Common myeloid progenitor, CD34-positive (primary cell): ENCODE data around the gene RASGEF1C.

Experiments used
- CTCF ChIA-PET: fragments of 350-600 bp; sonication (Branson Sonifier 250); formaldehyde crosslinking; loops from one replicate; lab custom pipeline; 2021; ENCODE audit warnings: antibody characterized with exemption; lab: Charles Lee
- POLR2A ChIA-PET: fragments of 350-600 bp; sonication (Branson Sonifier 250); formaldehyde crosslinking; loops from one replicate; lab custom pipeline; 2021; ENCODE audit warnings: antibody characterized with exemption; lab: Charles Lee
- DNase-seq, 3 donors: peaks; one replicate each; pipeline versions ENCODE4 v3.0.0 to v3.0.0-alpha.2; 2013
- H3K27ac ChIP-seq, 2 experiments: 1 replicate in 1 of 2; 2 replicates in 1 of 2; pipeline ENCODE4 v1.7.0; 2013; ENCODE audit warnings: inconsistent platforms in 2 of 2, low read length in 2 of 2, mild to moderate bottlenecking in 2 of 2, low read depth in 1 of 2, moderate library complexity in 1 of 2; ENCODE audit not compliant: severe bottlenecking in 2 of 2, insufficient read depth in 1 of 2, poor library complexity in 1 of 2
- H3K27me3 ChIP-seq, 5 experiments: replicated peaks in 2 of 5; 1 replicate in 3 of 5; 2 replicates in 2 of 5; pipeline versions ENCODE4 v1.6.1 to v1.7.0; 2013; ENCODE audit warnings: low read length in 4 of 5, mild to moderate bottlenecking in 2 of 5, moderate library complexity in 2 of 5, inconsistent platforms in 1 of 5; ENCODE audit not compliant: insufficient read depth in 5 of 5, control insufficient read depth in 4 of 5
- H3K36me3 ChIP-seq, 4 experiments: 1 replicate in 2 of 4; 2 replicates in 2 of 4; pipeline versions ENCODE4 v1.6.1 to v1.7.0; 2013; ENCODE audit warnings: low read length in 3 of 4, control low read depth in 1 of 4, mild to moderate bottlenecking in 1 of 4; ENCODE audit not compliant: control insufficient read depth in 4 of 4, insufficient read depth in 4 of 4
- H3K4me1 ChIP-seq, 4 experiments: 1 replicate in 3 of 4; 2 replicates in 1 of 4; pipeline versions ENCODE4 v1.6.1 to v1.7.1; 2013; ENCODE audit warnings: low read length in 3 of 4, mild to moderate bottlenecking in 3 of 4, control low read depth in 1 of 4, inconsistent platforms in 1 of 4, moderate library complexity in 1 of 4; ENCODE audit not compliant: control insufficient read depth in 4 of 4, insufficient read depth in 4 of 4; ENCODE audit errors: control extremely low read depth in 1 of 4
- H3K4me3 ChIP-seq, 7 experiments: 1 replicate in 4 of 7; 2 replicates in 3 of 7; pipeline versions ENCODE4 v1.5.1 to v1.7.0; 2013; ENCODE audit warnings: mild to moderate bottlenecking in 7 of 7, low read length in 6 of 7, moderate library complexity in 6 of 7, inconsistent platforms in 2 of 7, low read depth in 2 of 7, control low read depth in 1 of 7; ENCODE audit not compliant: insufficient read depth in 4 of 7, control insufficient read depth in 1 of 7; ENCODE audit errors: extremely low read depth in 1 of 7
- H3K9me3 ChIP-seq, 5 experiments: 1 replicate in 4 of 5; 2 replicates in 1 of 5; pipeline versions ENCODE4 v1.6.1 to v1.7.1; 2013; ENCODE audit warnings: low read length in 4 of 5, mild to moderate bottlenecking in 2 of 5, inconsistent platforms in 1 of 5, low read depth in 1 of 5, moderate library complexity in 1 of 5; ENCODE audit not compliant: control insufficient read depth in 4 of 5, insufficient read depth in 2 of 5; ENCODE audit errors: control extremely low read depth in 1 of 5
- WGBS: methylation state at CpG from one replicate; pipeline ENCODE4 v1.1.5; 2013; ENCODE audit not compliant: insufficient coverage; 5-methylcytosine and 5-hydroxymethylcytosine counted together

Gene RASGEF1C

GRCh38 chr5:180130876-180131740 is 77.9 kb downstream of the RASGEF1C start:
- Histone ChIP-seq H3K4me3 (no peak overlapping the region), H3K27ac (no peak overlapping the region), H3K4me1 (peaks cover 0 to 20% (median 14%) of the 10 kb centered on the region in 4 experiments), H3K27me3 (peaks cover 0 to 8% (median 0%) of the 10 kb centered on the region in 5 experiments), H3K9me3 (no peaks in the 10 kb centered on the region), H3K36me3 (no peaks in the 10 kb centered on the region)
- 91% methylated on average over 26 of the region's 26 CpGs for WGBS
- DNase-seq, result no peak
- POLR2A ChIA-PET, result no interaction called here
- CTCF ChIA-PET, result interaction anchor here (0.7 to 1.5 kb wide), 4 partner anchors 11 to 78 kb away, joined by 3 to 5 read pairs (median 4); partner anchors contain the start of gene RASGEF1C

- DNase-seq, result no peak
- H3K9me3 ChIP-seq, result no peaks in the 10 kb centered on the region
- POLR2A ChIA-PET, result interaction anchor here (0.5 kb wide), 1 partner anchor 20 kb away, joined by 3 read pairs; no protein-coding TSS in a partner anchor
- CTCF ChIA-PET, result interaction anchor here (1.5 kb wide), 1 partner anchor 11 kb away, joined by 4 read pairs; no protein-coding TSS in a partner anchor
- peaks cover 0 to 8% (median 0%) of the 10 kb centered on the region in 5 experiments for H3K27me3 ChIP-seq
- H3K4me1 ChIP-seq, result peaks cover 0 to 14% (median 9%) of the 10 kb centered on the region in 4 experiments
- no peak overlapping the region for H3K27ac ChIP-seq
- H3K4me3 ChIP-seq, result no peak overlapping the region
- no peaks in the 10 kb centered on the region for H3K36me3 ChIP-seq
- 93% methylated on average over 11 of the region's 16 CpGs for WGBS
Measured at GRCh38 chr5:180130291-180130869, 78.6 kb downstream of the RASGEF1C start.

GRCh38 chr5:180129291-180130190 is 79.5 kb downstream of the RASGEF1C start:
- H3K4me1 ChIP-seq, result peaks cover 0 to 8% (median 3%) of the 10 kb centered on the region in 4 experiments
- POLR2A ChIA-PET, result no interaction called here
- no peak overlapping the region for H3K27ac ChIP-seq

GRCh38 chr5:180128671-180129261 is 80.2 kb downstream of the RASGEF1C start:
- ChIA-PET CTCF (interaction anchor here (1.0 to 1.6 kb wide), 3 partner anchors 75 to 79 kb away, joined by 3 read pairs; no protein-coding TSS in a partner anchor), POLR2A (no interaction called here)

More at GRCh38 chr5:180129291-180130190, 79.5 kb downstream of the RASGEF1C start:
- 95% methylated on average over 21 of the region's 27 CpGs for WGBS
- Histone ChIP-seq H3K27me3 (peaks cover 0 to 8% (median 0%) of the 10 kb centered on the region in 5 experiments), H3K36me3 (no peaks in the 10 kb centered on the region), H3K9me3 (no peaks in the 10 kb centered on the region), H3K4me3 (no peak overlapping the region)
- CTCF ChIA-PET, result interaction anchor here (1.0 to 1.5 kb wide), 3 partner anchors 10 to 79 kb away, joined by 3 to 4 read pairs (median 3); no protein-coding TSS in a partner anchor
- DNase-seq, result no peak

GRCh38 chr5:180127682-180128670 is 81.0 kb downstream of the RASGEF1C start:
- POLR2A ChIA-PET, result no interaction called here
- Histone ChIP-seq H3K4me3 (no peak overlapping the region), H3K9me3 (no peaks in the 10 kb centered on the region), H3K36me3 (no peaks in the 10 kb centered on the region), H3K27ac (no peak overlapping the region), H3K27me3 (peaks cover 0 to 8% (median 0%) of the 10 kb centered on the region in 5 experiments), H3K4me1 (peaks cover 0 to 8% (median 3%) of the 10 kb centered on the region in 4 experiments)
- DNase-seq, result no peak
- 97% methylated on average over 19 of the region's 25 CpGs for WGBS
- CTCF ChIA-PET, result interaction anchor here (1.0 to 2.0 kb wide), 7 partner anchors 76 to 343 kb away, joined by 3 to 7 read pairs (median 4); partner anchors contain the start of gene RASGEF1C

More at GRCh38 chr5:180128671-180129261, 80.2 kb downstream of the RASGEF1C start:
- 95% methylated on average over 13 of the region's 13 CpGs for WGBS
- Histone ChIP-seq H3K4me3 (no peak overlapping the region), H3K36me3 (no peaks in the 10 kb centered on the region), H3K27ac (no peak overlapping the region), H3K9me3 (no peaks in the 10 kb centered on the region), H3K27me3 (peaks cover 0 to 8% (median 0%) of the 10 kb centered on the region in 5 experiments), H3K4me1 (peaks cover 0 to 8% (median 3%) of the 10 kb centered on the region in 4 experiments)
- DNase-seq, result no peak
